NCI-H1436 treated with DMSO at 0.1 percent for 48 hours (cell line): ENCODE results near the gene CACNA2D4.
A peak's percentile ranks its signal among the peaks of the same experiment; 100 is the strongest.

Experiments used
- DNase-seq: peaks from one replicate; lab custom pipeline; 2025; lab: John Stamatoyannopoulos, UW

The CACNA2D4 gene

DNA sequence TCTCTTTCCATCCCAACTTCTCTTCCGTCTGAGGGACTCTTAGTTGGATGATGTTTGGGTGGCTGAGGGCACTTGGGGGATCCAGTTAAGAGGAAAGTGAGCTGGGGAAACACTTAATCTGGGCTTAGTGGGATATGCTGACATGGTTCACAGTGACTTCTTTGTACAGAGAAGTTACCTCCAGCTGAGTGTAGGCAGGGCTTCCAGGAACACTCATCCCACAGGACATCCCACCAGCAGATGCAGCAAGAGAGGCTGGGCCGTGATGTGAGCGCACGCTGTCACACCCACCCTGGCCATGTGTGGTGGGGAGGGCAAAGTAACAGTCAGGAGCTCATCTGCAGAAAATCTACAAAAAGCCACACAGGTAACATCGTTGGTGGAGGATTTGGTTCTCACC, 832 bp upstream of the CACNA2D4 start:
- no peak for DNase-seq

DNA sequence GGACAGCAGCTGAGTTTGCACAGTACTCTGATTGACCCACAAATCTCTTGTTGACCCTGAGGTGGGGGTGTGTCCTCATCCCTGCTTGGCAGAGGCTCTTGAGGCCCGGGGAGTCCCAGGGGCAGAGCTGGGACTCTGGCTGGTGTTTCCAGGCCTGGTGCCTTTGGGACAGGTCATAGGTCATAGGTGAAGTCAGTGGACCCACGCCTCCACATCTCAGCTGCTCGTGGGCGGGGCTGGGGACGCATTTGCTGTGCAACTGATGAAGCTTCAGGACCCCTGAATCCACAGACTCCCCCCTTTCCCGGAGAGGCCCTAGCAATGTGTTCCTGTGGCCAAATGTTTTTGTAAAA, 408 bp upstream of the CACNA2D4 start:
- no peak for DNase-seq

DNA sequence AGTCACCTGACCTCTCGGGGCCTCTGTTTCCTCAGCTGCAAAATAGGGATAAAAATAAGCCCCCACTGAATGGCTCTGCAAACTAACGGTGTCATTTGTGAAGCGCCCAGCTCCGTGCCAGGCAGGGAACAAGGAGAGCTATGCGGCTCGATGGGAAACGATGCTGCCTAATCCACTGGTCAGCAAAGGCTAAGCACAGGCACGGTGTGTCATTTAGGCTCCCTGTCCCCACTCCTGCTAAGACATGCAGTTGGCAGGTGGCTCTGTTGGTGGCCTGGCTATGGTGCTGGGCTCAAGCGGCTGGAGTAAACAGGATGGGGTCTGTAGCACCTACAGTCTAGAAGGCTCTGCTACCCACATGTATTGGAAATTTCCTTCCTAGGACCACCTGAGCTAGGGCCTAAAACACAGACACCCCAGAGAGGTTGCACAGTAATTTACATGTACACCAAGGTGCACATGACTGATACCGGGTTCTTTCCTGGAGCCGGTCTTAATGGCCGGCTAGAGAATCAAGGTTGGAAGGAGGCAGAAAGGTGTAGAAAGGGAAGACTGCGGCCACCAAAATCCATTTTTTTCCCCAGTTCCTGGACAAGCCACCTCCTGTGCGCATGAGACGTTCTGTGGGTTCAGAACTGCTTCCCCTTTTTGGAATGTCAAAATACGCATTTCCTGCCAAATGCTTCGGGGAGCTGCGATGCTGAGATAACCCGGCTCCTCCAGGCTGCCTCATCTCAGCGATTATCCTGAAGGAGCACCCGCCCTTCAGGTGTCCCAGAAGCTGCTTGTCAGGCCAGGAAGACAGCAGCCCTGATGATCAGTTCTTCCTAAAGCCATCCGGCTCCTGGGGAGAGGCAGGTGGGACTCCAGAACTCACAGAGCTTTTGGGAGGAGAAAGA, 1.0 kb downstream of the CACNA2D4 start:
- no peak for DNase-seq

DNA sequence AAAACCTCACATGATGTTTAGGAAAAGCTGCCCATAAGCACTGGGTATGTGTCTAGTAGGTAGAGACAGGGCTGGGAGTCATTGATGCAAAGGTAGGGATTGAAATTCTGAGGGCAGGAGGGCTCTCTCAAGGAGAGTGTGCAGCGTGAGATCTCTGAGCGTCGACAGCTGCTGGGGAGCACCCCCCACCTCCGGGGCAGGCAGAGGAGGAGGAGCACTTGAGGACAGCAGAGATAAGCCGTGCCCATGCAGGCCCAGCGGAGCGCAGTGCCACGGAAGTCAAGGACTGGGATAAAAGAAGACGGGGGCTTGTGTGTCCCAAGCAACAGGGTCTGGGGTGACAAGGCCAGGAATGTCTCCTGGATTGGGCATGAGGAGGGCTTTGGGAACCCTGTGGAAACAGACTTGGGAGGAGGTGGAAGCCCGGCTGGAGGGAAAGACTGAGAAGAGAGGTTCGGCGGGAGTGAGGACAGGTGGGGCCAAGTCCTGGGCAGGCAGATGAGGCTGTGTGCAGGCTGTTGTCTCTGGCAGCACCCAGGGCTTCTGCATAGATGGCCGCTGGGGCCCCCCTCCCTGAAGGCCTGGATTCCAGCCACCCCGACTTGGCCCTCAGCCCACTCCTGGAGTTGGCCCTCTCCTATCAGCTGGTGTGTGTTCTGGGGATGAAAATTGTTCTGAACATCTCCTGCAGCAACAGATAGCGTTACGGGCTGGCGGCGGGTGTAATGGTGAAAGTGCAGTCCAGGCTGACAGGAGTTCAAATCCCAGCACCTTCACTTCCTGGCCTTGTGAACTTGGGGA, 1.9 kb downstream of the CACNA2D4 start:
- DNase-seq: no peak

DNA sequence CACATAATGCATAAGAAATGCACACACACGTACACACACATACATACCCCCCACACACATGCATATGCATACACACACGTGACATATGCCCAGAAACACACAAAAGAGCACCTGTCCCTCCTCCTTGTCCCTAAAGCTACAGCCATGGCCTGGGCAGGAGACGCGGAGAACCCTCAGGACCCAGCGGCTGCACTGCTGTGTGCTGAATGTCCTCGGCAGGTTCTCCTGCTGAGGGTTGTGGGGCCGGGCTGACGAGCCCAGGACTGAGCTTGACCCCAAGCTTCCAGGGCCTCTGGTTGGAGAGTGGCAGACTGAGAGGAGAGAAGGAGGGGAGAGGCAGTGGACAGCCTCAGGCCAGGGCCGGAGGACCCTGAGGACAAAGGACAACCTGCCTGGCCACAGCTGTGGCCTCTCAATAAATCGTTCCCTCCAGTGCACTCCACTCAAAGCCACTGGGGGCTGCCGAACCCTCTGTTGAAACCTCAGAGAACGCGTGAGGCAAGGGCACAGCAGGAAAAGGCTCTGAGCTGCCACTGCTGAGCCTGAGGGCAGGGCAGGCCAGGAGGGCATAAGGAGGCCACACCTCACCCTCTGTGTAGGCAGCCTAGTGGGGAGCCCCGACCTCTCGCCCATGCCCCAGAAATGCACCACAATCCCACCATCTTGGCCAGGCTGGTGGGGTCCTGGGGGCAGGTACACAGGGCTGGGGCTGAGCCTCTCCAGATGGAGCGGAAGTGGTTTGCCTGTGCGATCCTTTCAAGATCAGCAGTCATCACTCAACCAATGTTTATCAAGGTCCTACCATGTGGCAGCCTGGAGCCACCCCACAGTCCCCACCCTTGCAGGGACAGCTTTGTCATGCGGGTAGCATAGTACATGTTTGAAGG, 3.1 kb downstream of the CACNA2D4 start:
- no peak for DNase-seq

DNA sequence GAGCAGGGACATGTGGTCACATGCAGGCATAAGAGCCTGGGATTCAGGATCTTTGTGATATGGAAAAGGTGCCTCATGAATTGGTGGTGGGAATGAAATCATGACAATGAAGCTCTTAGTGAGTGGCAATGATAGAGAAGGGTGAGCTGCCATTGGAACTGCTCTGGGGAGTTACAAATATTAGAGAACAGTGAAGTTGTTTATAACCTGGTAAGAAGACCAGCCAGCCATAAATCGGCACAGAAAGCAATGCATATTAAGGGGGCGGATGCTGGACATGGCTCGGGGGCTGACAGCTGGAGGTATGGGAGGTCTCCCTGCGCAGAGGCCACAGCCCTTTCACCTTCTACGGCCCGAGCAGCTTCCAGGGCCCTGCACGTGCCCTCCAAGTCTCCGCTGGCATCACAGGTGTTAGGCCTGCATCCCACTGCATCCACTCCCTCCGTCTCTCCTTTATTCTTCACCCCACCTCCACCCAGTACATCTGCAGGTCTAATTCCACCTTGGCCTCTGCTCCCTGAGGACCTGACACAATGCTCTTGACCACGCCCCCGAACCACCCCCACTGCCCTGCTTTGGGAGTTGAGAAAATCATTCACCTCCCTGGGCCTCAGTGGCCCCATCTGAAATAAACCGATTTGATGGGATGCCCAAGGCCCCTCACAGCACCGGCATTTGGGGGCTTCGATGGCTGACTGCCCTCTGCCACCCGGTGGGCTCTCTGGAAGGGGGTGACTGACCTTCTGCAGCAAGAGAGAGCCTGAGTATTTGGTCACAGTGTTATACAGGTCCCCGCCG, 4.1 kb downstream of the CACNA2D4 start:
- DNase-seq: no peak

DNA sequence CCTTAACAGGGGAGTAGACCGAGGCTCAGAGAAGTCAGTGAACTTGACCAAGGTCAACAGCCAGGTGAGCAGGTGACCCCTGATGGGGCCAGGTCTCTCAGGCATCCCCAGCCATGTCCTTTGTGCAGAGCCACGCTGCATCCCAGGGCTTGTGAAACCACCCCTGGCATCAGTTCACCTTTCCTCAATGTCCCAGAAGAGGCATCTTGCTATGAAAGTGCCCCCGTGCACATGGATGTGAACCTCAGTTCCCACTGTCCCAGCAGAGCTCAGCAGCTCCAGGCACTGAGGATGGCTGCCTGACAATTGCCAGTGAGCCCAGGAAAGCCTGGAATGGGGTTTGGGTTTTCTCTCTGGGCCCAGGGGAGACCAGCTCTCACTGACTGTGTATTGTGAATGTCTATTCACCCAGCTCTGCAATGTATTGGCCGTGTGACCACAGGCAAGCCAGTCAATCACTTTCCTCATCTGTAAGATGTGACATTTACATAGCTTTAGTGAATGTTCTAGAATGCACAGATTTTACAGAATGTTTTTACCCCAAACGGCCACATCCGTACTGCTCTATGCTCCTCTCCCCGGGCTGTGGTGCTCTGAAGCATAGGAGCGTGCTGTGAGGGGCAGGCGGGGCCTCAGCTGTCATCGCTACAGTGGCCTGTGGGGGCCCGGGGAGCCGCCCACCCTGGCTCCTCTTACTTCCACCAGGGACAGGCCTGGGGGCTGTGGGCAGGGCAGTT, 4.9 kb downstream of the CACNA2D4 start:
- DNase-seq: no peak

DNA sequence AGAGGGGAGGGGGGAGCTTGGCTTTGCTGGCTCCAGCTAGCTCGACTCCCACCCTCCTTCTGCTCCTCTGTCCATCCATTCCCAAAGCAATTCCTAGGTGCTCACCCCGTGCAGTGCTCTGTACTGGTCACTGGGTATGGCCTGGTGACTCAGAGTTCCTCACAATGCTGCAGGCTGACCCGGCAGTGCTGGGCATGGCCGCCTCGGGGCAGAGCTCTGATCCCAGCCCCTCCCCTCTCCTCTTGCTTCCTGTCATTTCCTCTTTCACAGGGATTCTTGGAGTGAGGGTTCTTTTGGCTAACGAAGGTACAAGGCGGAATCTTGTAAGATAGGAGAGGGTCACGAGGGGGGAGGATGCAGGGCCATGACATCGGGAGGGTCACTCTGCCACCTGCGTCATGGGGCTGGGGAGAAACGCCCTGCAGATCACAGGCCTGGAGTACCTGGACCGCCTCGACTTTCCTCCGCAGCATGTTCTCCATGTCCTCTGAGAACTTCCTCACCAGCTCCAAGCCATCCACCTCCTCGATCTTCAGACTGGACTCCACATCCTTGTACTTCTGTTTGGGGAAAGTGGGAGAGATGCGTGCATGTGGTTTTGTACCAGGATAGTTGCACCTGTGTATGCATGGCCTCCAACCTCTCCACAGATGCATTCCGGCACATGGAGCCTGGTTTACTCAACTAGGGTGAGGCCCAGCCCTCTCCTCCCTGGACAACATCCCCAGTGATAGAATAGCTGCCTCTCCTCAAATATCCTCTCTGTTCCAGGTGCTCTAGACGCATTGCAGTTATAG, 5.7 kb downstream of the CACNA2D4 start:
- DNase-seq: no peak

DNA sequence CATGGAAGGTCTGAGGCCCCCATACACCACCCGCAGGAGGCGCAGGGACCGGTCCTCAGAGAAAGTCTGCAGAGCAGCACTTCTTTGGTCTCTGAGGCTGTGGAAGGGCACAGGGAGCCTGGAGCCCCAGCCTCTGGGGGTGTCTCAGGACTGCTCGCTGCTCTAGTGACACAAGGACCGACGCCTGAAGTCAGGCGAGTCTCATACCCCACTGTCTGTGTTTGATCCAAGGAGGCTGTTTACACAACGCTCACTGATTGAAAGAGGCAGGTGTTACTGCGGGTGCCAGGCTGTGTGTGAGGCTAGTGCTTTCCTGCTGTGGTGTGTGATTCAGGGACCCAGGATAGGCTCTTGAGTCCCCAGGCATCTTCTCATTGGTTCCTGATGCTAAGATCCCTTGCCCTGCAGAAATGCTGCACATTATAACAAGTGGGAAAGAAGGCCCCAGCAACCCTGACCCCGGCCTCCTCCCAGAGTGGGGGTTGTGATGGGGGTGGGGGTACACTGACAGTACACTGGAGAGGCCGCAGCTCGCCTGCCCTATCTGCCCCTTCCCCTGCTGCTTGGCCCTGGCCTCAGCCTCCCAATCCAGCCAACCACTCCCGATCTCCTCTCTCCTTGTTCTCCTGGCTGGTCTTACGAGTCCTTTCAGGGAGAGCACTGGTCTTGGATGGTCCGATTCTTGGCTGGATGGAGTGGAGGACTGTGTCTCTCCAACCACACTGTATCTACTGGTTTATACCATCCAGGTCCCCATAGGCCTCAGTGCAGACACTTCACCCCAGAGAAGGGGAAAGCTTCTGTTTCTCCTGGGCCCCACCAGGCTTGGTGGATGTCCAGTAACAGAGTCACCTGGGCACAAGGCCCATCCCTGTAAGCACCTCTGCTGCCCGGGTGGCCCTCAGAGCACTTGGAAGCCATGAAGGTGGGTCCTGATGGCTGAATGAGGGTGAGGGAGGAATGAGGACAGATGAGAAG, 6.6 kb downstream of the CACNA2D4 start:
- peak; percentile 89 for DNase-seq

DNA sequence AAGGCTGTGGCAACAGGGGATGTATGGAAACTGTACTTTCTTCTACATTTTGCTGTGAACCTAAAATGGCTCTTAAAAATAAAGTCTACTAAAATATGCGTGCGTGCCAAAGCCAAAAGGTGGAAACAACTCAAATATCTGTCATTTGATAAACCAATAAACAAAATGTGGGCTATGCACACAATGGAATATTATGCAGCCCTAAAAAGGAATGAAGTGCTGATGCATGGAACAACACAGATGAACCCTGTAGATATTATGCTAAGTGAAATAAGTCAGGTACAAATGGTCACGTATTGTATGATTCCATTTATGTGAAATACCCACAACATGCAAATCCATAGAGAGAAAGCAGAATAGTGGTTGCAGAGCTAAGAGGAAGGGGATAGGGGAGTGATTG, 8.0 kb downstream of the CACNA2D4 start:
- no peak for DNase-seq

DNA sequence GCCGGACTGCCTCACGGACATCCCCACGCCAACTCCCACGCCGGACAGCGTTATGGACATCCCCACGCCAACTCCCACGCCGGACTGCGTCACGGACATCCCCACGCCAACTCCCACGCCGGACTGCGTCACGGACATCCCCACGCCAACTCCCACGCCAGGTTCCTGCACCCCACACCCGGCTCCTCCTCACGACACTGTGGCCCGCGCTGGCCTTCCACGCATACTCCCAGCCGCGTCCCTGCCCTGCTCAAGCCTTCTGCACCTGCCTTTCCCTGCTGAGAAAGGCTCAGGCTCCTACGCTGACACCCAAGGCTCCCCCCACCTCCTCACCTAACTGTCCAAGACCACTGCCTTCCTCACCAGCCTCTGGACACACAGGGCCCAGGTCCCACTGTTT, 9.7 kb downstream of the CACNA2D4 start:
- no peak for DNase-seq

DNA sequence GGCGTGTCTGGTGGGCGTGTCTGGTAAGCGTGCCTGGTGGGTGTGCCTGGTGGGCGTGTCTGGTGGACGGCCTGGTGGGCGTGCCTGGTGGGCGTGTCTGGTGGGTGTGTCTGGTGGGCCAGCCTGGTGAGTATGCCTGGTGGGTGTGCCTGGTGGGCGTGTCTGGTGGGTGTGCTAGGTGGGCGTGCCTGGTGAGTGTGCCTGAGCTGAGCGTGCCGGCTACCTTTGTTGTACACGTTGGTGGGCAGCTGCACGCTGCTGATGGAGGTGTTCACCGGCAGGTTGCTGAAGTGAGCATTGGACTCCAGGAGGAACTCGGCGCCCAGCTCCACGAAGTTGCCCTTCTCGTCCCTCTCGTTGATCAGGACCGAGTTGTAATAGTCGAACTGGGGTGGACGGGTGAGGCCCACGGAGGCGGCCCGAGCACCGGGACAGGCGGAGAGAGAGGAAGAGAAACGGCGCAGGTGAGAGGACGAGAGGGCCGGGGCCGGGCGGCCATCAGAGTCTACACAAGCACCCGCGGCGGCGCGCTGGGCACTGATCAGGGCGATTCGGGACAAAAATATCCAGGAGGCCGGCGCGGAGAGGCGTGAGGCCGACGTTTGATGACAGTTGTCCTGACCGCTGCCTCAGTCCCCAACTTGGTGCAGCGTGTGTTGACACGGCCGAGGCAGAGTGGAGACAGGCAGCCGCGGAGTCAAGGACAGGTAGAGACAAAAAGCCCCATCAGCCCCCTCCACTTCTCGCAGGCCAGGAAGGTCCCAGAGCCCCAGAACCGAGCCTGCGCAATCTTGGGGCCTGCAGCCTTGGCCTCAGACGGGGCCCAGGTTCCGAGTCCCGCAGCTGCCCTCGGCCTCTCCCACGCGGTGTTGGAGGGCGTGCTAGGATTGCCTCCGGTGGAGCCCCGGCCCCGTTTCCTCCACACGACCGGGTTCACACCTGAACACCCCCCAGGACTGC, 10.5 kb downstream of the CACNA2D4 start:
- no peak for DNase-seq

DNA sequence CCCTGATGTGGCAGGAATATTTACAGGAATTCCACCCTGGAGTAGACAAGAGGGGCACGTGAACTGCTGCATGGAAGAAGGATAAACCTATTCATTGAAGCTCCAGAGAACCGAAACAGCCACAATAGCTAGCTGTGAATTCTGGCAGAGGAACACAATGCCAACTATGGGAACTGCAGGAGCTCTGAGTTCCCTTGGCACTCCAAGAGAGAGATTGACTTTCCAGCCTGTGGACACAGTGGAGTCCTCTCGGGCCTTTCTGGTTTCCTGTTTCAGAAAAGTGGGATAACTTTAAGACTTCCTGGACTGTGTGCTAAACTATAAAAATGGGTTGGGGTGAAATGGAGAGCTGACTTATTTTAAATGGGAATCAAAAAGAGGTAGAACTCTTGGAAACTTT, 11.9 kb downstream of the CACNA2D4 start:
- no peak for DNase-seq

DNA sequence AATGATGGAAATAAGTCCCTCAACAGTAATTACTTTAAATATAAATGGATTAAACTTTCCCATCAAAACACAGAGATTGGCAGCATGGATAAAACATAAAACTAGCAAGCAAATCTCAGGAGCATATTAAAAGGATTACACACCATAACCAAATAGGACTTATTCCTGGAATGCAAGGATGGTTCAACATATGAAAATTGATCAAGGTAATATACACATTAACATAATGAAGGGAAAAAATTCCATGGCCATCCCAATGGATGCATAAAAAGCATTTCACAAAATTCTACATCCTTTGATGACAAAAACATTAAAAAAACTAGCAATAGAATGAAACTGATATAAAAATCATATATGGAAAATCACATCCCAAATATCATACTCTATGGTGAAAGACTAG, 13.6 kb downstream of the CACNA2D4 start:
- no peak for DNase-seq

DNA sequence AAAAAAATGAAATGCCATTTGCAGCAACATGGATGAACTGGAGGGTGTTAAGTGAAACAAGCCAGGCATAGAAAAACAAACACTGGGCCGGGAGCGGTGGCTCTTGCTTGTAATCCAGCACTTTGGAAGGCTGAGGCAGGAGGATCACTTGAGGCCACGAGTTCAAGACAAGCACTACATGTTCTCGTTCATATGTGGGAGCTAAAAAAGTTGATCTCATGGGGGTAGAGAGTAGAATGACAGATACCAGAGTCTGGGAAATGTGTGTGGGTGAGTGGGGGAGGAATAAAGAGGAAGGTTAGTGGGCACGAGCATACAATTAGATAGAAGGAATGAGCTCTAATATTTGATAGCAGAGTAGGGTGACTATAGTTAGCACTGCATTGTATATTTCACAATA, 21.5 kb downstream of the CACNA2D4 start:
- DNase-seq: no peak

DNA sequence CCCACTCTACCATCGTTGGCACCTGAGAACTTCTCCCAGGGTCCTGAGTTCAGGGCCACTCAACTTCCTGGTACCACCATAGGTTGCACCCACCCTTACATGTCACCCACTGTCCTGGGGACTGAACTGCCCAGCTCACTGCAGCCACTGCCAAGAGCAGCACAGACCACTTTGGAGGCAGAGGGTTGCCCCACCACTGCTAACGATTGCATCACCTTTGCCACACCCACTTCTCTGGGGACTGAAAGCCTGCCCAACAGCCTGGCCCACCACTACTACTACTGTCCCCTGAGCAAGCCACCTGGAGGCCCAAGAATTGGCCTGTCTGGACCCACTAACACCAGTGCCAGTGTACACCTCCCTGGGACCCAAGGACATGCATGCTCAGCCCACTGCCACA, 27.6 kb downstream of the CACNA2D4 start:
- DNase-seq: no peak

DNA sequence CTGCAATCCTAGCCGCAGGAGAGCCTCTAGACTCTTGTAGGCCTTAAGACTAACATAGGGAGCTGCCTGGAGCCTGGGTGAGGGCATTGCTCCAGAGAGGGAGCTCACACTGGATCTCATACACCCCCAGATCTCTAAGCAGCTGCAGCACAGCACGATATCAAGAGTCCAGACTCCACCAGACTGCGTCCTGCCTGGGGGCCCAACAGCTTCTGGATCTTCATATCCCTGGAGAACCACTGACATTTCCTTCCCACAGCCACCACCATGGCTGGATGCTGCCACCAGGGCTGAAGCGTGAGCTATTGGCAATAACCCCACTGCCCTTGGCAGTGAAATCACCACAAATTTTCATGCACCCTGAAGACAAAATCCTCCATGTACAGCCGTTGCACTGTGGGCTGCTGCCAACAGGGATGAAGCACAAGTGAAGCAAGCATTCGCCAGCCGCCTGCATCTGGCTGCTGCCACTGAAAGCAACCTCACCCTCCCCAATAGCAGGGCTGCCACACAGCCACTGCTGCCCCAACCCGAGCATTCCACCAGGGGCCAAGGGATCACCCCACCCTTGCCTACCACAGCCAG, 28.2 kb downstream of the CACNA2D4 start:
- no peak for DNase-seq
